ENCODE measurements around the gene CDPF1. TPM values are rescaled to one million over a fixed set of nuclear protein-coding genes. Genes with fewer than 3 reads are reported as not detected.
A peak's percentile ranks its signal among the peaks of the same experiment; 100 is the strongest.

The CDPF1 gene
- total and polyA plus RNA-seq, 2 donors (not counting 3 experiments of a cell fraction or from before 2014, with no cell fraction given): 9.7 to 9.9 TPM

DNA sequence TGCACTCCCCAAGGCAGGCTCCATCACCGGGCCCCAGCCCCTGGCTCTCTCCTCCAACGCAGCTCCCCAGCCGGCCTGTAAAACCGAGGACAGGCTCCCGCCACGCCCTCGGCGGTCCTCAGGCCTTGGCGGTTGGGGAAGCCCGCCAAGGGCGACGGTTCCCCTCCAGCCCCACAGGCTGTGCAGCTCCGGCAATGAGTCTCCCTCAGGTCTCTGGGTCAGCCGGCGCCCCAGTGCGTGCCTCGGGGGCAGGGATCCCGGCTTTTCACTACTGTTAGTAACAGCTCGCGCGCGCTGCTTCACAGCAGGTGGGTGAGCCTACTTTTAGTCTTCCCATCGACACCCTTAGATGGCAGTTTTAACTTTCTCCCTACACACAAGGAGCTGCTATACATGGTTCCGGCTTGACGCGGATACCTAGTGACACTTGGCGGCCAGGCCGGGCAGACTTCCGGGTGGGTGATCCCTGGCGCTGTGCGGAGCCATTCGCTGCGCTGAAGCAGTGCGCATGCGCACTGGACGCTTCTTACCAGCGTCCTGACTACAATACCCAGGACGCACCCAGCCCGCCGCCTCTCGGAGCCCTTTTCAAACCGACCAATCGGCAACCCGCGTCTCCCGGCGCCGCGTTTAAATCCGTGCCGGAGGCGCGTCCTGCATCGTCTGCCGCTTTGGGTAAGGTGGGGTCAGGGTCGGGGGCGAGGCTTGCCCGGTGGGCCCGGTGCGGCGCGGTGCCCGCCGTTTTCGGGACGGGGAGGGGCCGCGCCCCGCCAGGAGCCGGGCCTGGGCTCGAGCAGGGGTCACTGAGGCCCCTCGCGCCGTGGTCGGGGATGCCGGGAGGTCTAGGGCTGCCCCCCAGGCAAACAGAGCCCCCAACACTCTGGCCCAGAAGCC is 46.4 kb upstream of the CDPF1 start, which contains the start of gene GTSE1:
Gene GTSE1 (plus strand): TSS at position 614 of the 894 bp plus-strand sequence. CDS start 531 bp downstream, outside the sequence.
- H3K4me2 ChIP-seq (ENCODE audit: insufficient read depth, low read length): peak within 1 kb of the TSS; percentile 53
- ChIA-PET CTCF (interaction anchor here (1.0 to 3.0 kb wide), 6 partner anchors 9 to 176 kb away, joined by 3 to 12 read pairs (median 4); partner anchors contain the start of genes CDPF1 and TTC38), POLR2A (interaction anchor here (1.2 kb wide), 1 partner anchor 29 kb away, joined by 3 read pairs; the partner anchor contains the start of gene TTC38)
- FAIRE-seq (peak; percentile 95), DNase-seq (ENCODE audit: low read depth, low spot score) (peak; percentile 97)
- H3K9me3 ChIP-seq (replicated peaks; ENCODE audit: control insufficient read depth, insufficient read depth, low read length): no peaks in the 10 kb centered on the region
- peak within 1 kb of the TSS; percentile 65 for H3K27ac ChIP-seq (ENCODE audit: insufficient read depth, low read depth, low read length)
- H2AFZ ChIP-seq (ENCODE audit: low read depth, low read length): peak within 1 kb of the TSS; percentile 71
- peak within 1 kb of the TSS; percentile 54 for H3K9ac ChIP-seq (replicated peaks; ENCODE audit: extremely low read depth, insufficient read depth, low read length)
- peaks cover 8 to 16% of the 10 kb centered on the region in 2 experiments for H3K36me3 ChIP-seq (ENCODE audit: control insufficient read depth in 2 of 2, extremely low read depth in 1 of 2, insufficient read depth in 2 of 2, low read length in 2 of 2)
- no peaks in the 10 kb centered on the region for H4K20me1 ChIP-seq (replicated peaks; ENCODE audit: control insufficient read depth, extremely low read depth, insufficient read depth, low read length)
- dilution Hi-C loops (cut with MboI; ENCODE audit: extremely low pct_ligation_motif_present, low sequenced_read_pairs): no loop called here
- BruUV-seq (replicated peaks): TSS peak; percentile 55
- H3K9me1 ChIP-seq (replicated peaks; ENCODE audit: control insufficient read depth, extremely low read depth, insufficient read depth, low read length): no peaks in the 10 kb centered on the region
- peaks cover 14% of the 10 kb centered on the region for H3K4me1 ChIP-seq (ENCODE audit: control insufficient read depth, extremely low read depth, insufficient read depth, low read length)
- intact Hi-C loops (cut with micrococcal nuclease): loop anchor here (1.0 to 5.0 kb wide), 5 partner anchors 29 to 299 kb away; partner anchors contain the start of genes CDPF1 and TRMU
- peak within 1 kb of the TSS; percentile 42 to 75 (median 73) for H3K4me3 ChIP-seq (replicated peaks in 1 of 3; ENCODE audit: insufficient read depth in 1 of 3, low read depth in 1 of 3, low read length in 3 of 3)
- H3K79me2 ChIP-seq (ENCODE audit: control insufficient read depth, insufficient read depth, low read length): peaks cover 41% of the 10 kb centered on the region
- no peaks in the 10 kb centered on the region for H3K27me3 ChIP-seq (ENCODE audit: control insufficient read depth in 2 of 2, insufficient read depth in 2 of 2, low read length in 2 of 2)
- peak; percentile 8 for TF ChIP-seq MYC (IDR thresholded peaks at IDR 0.05; ENCODE audit: low read depth, low read length)
- no peak for TF ChIP-seq JUN (IDR thresholded peaks at IDR 0.05; ENCODE audit: borderline replicate concordance, insufficient read depth, insufficient read length, low read depth)
- TF ChIP-seq POLR2AphosphoS5 (IDR thresholded peaks at IDR 0.05; ENCODE audit: insufficient read depth, low read depth, low read length): peak; percentile 70
- TF ChIP-seq POLR2A (IDR thresholded peaks at IDR 0.05; ENCODE audit: low read depth, low read length): peak; percentile 71

All from endothelial cell of umbilical vein (primary cell).